Measurements from ENCODE around the gene STATH. TPM values are rescaled to one million over a fixed set of nuclear protein-coding genes. Genes with fewer than 3 reads are reported as not detected.
"Not testable (repeated sequence)": the region's sequence is repeated elsewhere in the genome, so short reads cannot be mapped to it uniquely, and the experiment has no call there.

STATH gene, protein sequence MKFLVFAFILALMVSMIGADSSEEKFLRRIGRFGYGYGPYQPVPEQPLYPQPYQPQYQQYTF
- not detected in 2 replicates for total RNA-seq (2014; rRNA removed; shearing (Covaris generic))

GRCh38 chr4:69995526-69996016 lies at the start of gene STATH:
Gene STATH (plus strand): TSS chr4:69995966. CDS start chr4:69998438, 2,472 bp downstream.
- no peak for DNase-seq (ENCODE audit: low read depth)

DNA sequence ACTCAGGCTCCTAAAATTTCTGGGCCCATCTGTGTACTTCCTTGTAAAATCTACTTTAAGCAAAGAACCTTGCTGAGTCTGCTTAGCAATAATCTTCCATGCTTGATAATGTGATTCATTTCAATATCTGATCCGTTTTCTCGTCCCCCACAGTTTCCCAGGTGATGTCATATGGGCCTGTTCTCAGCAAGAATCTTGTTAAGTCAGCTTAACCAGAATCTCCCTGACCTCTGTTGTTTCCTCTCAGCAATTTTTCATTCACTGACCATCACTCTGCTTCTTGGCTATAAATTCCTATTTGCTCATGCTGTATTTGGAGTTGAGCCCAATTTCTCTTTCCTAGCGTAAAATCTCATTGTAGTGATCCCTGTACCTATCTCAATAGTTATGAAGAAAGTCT lies 44.2 kb upstream of the STATH start:
- DNase-seq (ENCODE audit: low read depth), result no peak

DNA sequence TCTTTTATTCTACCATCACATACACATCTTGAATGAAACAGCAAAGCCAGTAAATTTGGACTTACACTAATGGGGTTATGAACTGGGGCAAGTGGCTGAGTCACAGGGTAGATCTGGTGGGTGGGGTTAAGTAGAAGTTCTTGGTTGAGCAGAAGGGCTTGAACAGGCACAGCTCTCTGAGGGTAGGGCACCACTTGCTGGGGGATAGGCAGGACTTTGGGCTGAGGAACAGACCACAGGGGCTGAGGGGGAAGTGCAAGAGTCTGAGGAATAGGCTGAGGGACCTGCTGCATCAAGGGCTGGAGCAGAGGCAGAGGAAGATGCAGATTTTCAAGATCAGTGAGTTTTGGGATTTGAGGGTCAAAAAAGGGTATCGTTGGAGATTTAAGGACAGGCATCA lies 38.6 kb upstream of the STATH start:
- no peak for DNase-seq (ENCODE audit: low read depth)

DNA sequence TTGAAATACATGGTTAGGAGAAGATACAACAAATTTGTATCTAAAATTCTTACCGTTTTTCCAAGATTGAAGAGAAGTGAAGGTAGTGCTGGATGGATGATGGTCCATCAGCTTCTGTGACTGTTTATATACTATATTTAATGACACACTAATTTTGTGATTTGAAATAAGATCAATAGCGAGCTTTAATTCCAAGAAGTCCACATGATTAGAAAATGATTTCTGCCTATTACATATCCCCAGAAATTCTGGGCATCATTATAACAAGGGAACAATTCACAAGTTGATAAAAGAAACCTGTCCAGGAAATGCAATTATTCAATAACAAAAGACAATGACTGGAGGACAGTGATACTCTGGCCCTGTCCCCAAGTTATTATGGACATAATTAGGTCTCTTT lies 30.1 kb upstream of the STATH start, which contains the start of gene CSN2:
Gene CSN2, minus strand, starts transcription at position 101 of the 400 bp plus-strand sequence. CDS start 4,733 bp downstream, outside the sequence.
- DNase-seq (ENCODE audit: low read depth), result no peak

DNA sequence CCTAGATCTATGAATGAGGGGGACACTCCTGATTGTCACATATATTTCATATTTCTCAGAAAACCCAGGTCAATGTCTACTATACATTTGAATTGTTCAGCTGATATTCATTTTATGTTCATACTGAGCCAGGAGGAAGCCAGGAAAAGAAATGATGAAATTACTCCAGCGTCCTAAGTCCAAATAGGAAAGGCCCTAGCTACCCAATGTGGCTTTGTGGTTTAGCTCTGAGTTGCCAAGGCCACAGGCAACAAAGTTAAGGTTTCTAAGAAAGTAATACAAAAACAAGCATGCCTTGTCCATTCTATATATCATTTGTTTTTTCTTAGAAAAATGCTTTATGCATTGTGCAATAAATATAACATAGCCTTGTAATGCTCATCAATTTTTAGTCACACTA lies 25.7 kb upstream of the STATH start:
- DNase-seq (ENCODE audit: low read depth), result no peak

GRCh38 chr4:69974631-69975030 lies 21.1 kb upstream of the STATH start:
- DNase-seq (ENCODE audit: low read depth), result no peak

DNA sequence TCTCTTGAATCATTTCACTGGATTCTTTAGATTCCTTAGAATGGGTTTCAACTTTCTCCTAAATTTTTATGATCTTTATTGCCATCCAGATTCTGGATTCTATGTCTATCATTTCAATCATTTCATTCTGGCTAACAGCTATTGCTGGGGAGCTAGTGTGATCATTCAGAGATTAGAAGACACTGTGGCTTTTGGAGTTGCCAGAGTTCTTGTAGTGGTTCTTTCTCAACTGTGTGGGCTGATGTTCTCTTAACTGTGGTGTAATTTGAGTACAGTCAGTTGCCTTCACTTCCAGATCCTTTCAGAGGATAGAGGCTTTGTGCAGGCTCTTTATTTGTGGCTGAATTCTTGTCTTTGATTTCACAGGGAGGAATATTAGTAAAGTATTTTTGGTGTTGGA lies 18.2 kb upstream of the STATH start:
- DNase-seq (ENCODE audit: low read depth), result no peak

GRCh38 chr4:69984030-69984443 lies 11.7 kb upstream of the STATH start:
- no peak for DNase-seq (ENCODE audit: low read depth)

DNA sequence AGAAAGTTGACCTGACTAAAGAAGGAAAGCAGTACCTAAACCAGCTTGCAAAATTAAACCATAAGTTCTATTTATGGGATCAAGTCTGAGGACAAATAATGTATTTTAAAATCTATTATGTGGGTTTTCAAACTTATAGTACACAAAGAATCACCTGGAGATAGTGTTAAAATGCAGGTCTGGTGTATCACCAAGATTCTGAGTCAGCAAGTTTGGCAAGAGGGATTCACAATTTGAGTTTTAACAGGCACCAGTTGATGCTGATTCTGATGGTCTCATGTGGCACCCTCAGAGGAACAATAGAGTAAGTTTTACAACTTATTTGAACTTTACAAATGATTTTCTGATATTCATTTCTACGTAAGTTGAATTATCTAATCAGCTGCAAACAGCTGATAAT lies 9.1 kb upstream of the STATH start:
- DNase-seq (ENCODE audit: low read depth), result no peak

GRCh38 chr4:69991016-69991415 lies 4.8 kb upstream of the STATH start:
- DNase-seq (ENCODE audit: low read depth), result no peak

DNA sequence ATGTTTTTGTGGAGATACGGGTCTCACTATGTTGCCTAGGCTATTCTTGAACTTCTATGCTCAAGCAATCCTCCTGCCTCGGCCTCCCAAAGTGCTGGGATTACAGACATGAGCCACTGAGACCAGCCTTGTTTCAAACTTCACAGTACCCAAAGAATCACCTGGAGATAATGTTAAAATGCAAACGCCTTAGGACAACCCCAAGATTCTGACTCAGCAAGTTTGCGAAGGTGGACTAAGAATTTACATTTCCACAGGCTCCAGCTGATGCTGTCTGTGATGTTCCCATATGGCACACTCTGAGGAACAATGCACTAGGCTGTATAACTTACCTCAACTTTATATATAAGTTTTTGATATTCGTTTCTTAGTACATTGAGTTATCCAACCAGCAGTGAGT lies 984 bp upstream of the STATH start:
- DNase-seq (ENCODE audit: low read depth), result no peak

DNA sequence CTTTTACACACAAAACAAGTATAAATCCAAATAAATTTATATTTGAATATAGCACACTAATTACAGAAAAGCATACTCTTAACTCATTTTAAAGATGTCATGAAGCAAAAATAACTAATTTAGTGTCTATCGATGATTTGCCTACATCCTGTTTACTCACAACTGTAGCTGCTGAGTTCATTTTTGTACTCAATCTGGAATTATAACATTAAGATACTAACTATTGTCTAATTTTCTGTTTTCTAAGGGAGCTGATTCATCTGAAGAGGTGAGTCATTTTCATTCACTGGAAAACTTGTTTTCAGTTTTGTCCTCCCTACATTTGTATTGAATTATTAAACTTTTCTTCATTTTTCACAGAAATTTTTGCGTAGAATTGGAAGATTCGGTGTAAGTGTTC lies 3.7 kb downstream of the STATH start:
- no peak for DNase-seq (ENCODE audit: low read depth)

- DNase-seq (ENCODE audit: low read depth), result no peak
These were observed 4.9 kb downstream of the STATH start for GRCh38 chr4:70000711-70001110.

DNA sequence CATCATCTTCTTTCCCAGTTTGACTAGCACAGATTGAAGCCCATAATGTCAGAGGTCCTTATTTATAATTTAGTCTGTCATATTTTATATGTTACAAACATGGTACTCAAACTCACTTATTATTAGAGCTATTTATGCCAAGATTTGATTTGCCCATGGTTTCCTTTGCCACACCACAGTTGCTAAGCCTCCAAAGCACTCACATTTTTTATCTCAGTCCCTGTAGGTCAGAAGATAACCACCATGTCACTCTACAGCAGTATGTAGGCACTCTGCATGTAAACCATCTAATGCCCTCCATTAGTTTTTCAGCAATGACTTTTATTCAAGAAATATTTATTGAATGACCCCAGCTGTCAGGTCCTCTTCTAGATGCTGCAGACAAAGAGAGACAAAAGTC lies 6.7 kb downstream of the STATH start:
- DNase-seq (ENCODE audit: low read depth), result no peak

DNA sequence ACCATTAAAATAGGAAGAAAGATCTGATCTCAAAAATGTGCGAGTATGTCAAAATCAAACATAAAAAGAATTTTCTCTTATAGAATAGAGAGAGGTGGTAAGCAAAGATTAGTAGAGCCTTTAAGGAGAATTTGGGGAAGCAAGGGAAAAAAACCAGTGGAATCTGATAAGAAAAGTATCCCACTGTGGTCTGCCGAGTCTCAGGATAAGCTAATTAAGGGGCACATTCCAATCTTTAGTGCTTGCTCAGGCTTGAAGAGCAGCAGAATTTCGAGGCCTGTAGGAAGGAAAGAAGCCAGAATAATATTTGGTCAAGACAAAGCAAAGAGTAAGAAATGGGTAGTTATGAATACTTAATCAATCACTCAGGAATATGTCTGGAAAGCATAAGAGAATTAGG lies 13.0 kb downstream of the STATH start:
- no peak for DNase-seq (ENCODE audit: low read depth)

DNA sequence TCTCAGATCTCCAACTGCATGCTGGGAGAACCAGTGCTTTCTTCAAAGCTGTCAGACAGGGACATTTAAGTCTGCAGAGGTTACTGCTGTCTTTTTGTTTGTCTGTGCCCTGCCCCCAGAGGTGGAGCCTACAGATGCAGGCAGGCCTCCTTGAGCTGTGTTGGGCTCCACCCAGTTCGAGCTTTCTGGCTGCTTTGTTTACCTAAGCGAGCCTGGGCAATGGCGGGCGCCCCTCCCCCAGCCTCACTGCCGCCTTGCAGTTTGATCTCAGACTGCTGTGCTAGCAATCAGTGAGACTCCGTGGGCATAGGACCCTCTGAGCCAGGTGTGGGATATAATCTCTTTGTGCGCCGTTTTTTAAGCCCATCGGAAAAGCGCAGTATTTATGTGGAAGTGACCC lies 23.2 kb downstream of the STATH start:
- not testable (repeated sequence) for DNase-seq (ENCODE audit: low read depth)

DNA sequence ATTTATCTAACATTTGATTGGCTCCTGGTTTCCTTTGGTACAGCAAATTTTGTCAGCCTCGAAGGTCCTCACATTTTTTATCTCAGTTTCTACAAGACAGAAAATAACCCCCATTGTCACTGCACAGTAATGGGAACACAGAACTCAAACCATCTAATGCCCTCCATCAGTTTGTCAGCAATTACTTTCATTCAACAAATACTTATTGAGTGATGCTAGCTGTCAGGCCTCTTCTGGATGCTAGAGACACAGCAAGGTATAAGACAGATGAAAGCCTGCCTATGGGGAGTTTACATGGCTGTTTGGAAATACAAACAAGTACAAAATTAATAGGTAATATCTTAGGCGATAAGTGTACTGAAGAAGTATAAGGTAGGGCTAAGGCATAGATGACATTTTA lies 27.5 kb downstream of the STATH start:
- no peak for DNase-seq (ENCODE audit: low read depth)

- no peak for DNase-seq (ENCODE audit: low read depth)
These were observed 31.2 kb downstream of the STATH start for GRCh38 chr4:70027011-70027410.

DNA sequence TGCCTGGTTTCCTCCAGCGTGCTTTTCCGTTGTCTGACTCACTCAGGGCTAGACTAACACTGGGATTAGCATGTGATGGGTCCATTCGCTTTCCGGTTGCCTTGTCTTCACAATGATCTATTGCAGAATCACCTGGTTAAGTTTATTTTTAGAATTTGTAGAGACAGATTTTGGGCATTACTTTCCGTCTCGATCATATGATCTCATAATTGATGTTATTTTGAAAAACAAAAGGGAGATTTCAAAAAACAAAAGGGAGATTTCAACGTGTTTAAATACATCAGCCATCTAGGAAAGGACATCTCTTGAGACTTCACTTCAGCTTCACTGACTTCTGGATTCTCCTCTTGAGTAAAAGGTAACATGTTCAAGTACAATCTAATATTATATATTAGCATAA lies 32.4 kb downstream of the STATH start, which contains the start of gene HTN3:
Gene HTN3, plus strand, starts transcription at position 301 of the 400 bp plus-strand sequence. CDS start 2,282 bp downstream, outside the sequence.
- not testable (repeated sequence) for DNase-seq (ENCODE audit: low read depth)

DNA sequence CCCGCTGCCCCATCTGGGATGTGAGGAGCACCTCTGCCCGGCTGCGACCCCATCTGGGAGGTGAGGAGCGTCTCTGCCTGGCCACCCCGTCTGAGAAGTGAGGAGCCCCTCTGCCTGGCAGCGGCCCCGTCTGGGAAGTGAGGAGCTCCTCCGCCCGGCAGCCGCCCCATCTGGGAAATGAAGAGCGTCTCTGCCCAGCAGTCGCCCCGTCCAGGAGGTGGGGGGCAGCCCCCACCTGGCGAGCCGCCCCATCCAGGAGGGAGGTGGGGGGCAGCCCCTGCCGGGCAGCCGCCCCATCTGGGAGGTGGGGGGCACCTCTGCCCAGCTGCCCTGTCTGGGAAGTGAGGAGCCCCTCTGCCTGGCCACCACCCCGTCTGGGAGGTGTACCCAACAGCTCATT lies 41.8 kb downstream of the STATH start:
- DNase-seq (ENCODE audit: low read depth), result not testable (repeated sequence)

GRCh38 chr4:70039928-70040327 lies 44.2 kb downstream of the STATH start:
- not testable (repeated sequence) for DNase-seq (ENCODE audit: low read depth)

DNA sequence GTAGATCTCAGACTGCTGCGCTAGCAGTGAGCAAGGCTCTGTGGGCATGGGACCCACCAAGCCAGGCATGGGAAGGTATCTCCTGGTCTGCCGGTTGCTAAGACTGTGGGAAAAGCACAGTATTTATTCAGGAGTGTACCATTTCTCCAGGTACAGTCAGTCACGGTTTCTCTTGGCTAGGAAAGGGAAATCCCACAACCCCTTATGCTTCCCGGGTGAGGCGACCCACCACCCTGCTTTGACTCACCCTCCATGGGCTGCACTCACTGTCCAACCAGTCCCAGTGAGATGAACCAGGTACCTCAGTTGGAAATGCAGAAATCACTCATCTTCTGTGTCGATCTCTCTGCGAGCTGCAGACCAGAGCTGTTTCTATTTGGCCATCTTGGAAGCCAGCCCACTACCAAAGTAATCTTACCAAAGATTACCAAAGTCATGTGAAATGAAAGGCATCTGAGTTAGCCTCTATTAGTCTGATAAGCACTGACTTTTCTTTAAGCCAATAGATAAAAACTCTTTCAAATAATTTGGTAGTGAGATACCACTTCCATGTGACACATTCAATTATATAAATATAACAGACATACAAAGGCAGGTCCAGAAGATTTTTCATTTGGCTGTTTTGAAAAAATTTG lies 46.0 kb downstream of the STATH start:
- no peak for DNase-seq (ENCODE audit: low read depth)

DNA sequence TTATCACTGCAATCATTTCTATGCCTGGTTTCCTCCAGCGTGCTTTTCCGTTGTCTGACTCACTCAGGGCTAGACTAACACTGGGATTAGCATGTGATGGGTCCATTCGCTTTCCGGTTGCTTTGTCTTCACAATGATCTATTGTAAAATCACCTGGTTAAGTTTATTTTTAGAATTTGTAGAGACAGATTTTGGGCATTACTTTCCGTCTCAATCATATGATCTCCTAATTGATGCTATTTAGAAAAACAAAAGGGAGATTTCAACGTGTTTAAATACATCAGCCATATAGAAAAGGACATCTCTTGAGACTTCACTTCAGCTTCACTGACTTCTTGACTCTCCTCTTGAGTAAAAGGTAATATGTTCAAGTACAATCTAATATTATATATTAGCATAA lies 54.4 kb downstream of the STATH start, which contains the start of gene HTN1:
Gene HTN1, plus strand, starts transcription at position 301 of the 400 bp plus-strand sequence. CDS start 2,639 bp downstream, outside the sequence.
- not testable (repeated sequence) for DNase-seq (ENCODE audit: low read depth)

Data from RPMI7951 (cell line).